Neural progenitor cell (in vitro differentiated cells): ENCODE data around the gene TBCD.

ENCODE experiments used
- EZH2 ChIP-seq: fragments of 200-600 bp; sonication (generic); IDR thresholded peaks from 2 replicates; pipeline ENCODE4 v1.6.1; 2017; ENCODE audit warnings: antibody characterized with exemption, mild to moderate bottlenecking, moderate library complexity
- TF ChIP-seq, protein P1 (sequence below): fragments of 200-600 bp; sonication (generic); IDR thresholded peaks from 2 replicates; pipeline ENCODE4 v1.5.1; 2017; ENCODE audit warnings: antibody characterized with exemption, mild to moderate bottlenecking

DNA sequence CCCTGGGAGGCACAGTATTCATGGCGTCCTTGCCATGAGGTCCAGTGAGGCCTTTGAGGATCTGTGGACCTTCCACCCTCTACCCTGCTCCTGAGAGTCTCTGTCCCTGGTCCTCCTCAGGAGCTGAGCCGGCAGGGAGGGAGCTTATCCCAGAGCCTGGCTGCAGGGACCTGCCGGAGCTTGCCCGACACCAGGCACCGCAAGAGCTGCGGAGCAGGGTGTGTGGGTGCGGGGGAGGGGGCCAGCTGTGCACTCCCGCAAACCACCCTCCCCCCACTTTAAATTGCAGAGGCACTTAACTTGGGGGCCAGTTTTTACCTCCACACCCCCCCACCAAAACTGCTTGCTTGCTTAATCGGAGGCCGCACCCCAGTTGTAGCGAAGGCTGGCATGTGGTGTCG lies 88.6 kb downstream of the TBCD start:
- TF ChIP-seq, protein P1, sequence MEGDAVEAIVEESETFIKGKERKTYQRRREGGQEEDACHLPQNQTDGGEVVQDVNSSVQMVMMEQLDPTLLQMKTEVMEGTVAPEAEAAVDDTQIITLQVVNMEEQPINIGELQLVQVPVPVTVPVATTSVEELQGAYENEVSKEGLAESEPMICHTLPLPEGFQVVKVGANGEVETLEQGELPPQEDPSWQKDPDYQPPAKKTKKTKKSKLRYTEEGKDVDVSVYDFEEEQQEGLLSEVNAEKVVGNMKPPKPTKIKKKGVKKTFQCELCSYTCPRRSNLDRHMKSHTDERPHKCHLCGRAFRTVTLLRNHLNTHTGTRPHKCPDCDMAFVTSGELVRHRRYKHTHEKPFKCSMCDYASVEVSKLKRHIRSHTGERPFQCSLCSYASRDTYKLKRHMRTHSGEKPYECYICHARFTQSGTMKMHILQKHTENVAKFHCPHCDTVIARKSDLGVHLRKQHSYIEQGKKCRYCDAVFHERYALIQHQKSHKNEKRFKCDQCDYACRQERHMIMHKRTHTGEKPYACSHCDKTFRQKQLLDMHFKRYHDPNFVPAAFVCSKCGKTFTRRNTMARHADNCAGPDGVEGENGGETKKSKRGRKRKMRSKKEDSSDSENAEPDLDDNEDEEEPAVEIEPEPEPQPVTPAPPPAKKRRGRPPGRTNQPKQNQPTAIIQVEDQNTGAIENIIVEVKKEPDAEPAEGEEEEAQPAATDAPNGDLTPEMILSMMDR: no peak
- TF ChIP-seq EZH2: no peak
